ENCODE measurements around the gene EIF3B. TPM values are rescaled to one million over a fixed set of nuclear protein-coding genes. Genes with fewer than 3 reads are reported as not detected.

EIF3B gene
- total and polyA plus RNA-seq, 2 of the 4 experiments (the other 2 are of a cell fraction) = 105 to 201 TPM

GRCh38 chr7:2411049-2411448 is 56.4 kb downstream of the EIF3B start:
- H3K18ac ChIP-seq (ENCODE audit: low read depth, low read length) = no peak overlapping the region
- in situ Hi-C loops (cut with MboI; ENCODE audit: low sequenced_read_pairs) = no loop called here

More at GRCh38 chr7:2411049-2411448, 56.4 kb downstream of the EIF3B start:
- H3K27ac ChIP-seq (ENCODE audit: insufficient read depth, low read length) = no peak overlapping the region
- H3K9ac ChIP-seq (ENCODE audit: low read depth, low read length) = no peak overlapping the region
- no peak overlapping the region for H2AK9ac ChIP-seq (replicated peaks; ENCODE audit: low read depth, low read length, poor library complexity)
- H4K5ac ChIP-seq (ENCODE audit: low read depth, low read length) = no peak overlapping the region
- no peak overlapping the region for H2AFZ ChIP-seq (replicated peaks; ENCODE audit: low read length, poor library complexity)
- ChIA-PET CTCF (no interaction called here), POLR2A (ENCODE audit: unreplicated experiment) (no interaction called here)
- H3K9me3 ChIP-seq (ENCODE audit: control insufficient read depth, insufficient read depth, low read length) = no peaks in the 10 kb centered on the region
- BruUV-seq (replicated peaks) = no TSS peak
- H3K9me1 ChIP-seq (ENCODE audit: insufficient read depth, low read length) = peaks cover 5% of the 10 kb centered on the region; the same call in 1 of the 2 replicates
- H3K4me2 ChIP-seq (ENCODE audit: low read depth, low read length) = no peak overlapping the region
- TF ChIP-seq BHLHE40 (IDR thresholded peaks at IDR 0.05; ENCODE audit: low read depth, low read length) (no peak), POLR2A (IDR thresholded peaks at IDR 0.05; ENCODE audit: low read depth, low read length) (no peak), FOS (IDR thresholded peaks at IDR 0.05; ENCODE audit: low read depth, low read length) (no peak), RAD21 (IDR thresholded peaks at IDR 0.05; ENCODE audit: low read length) (no peak), SMC3 (IDR thresholded peaks at IDR 0.05; ENCODE audit: low read depth, low read length) (no peak), CEBPB (IDR thresholded peaks at IDR 0.05; ENCODE audit: low read depth, low read length) (peak; percentile 72), USF2 (IDR thresholded peaks at IDR 0.05; ENCODE audit: low read depth, low read length) (no peak)
- no peak overlapping the region for H3K4ac ChIP-seq (ENCODE audit: low read depth, low read length)
- H4K91ac ChIP-seq (ENCODE audit: insufficient read depth, low read depth, low read length) = no peak overlapping the region
- H3K79me1 ChIP-seq (ENCODE audit: low read depth in 1 of 2, low read length in 2 of 2) = peaks cover 14 to 46% of the 10 kb centered on the region in 2 experiments
- H3K56ac ChIP-seq (ENCODE audit: extremely low read depth, insufficient read depth, low read length) = no peak overlapping the region
- ATAC-seq (ENCODE audit: low read depth) = no peak
- intact Hi-C loops (cut with micrococcal nuclease) (no loop called here), dilution Hi-C loops (cut with HindIII; ENCODE audit: low sequenced_read_pairs, unreplicated experiment) (no loop called here)
- no peak overlapping the region for H2BK20ac ChIP-seq (ENCODE audit: low read depth, low read length)
- no peak overlapping the region for H2BK15ac ChIP-seq (ENCODE audit: low read depth, low read length)
- H4K20me1 ChIP-seq (ENCODE audit: insufficient read depth, low read length) = peaks cover 31% of the 10 kb centered on the region
- H2AK5ac ChIP-seq (ENCODE audit: low read depth, low read length) = no peak overlapping the region
- H3K36me3 ChIP-seq (ENCODE audit: control insufficient read depth, insufficient read depth, low read length) = no peaks in the 10 kb centered on the region
- no peak overlapping the region for H4K8ac ChIP-seq (ENCODE audit: low read depth in 2 of 2, low read length in 2 of 2)
- H3K14ac ChIP-seq (replicated peaks; ENCODE audit: low read depth, low read length) = no peak overlapping the region
- no CpG with 5 or more reads among the region's 1 CpG for WGBS, 2 experiments (ENCODE audit: extremely low coverage in 2 of 2, insufficient read length in 1 of 2)
- peaks cover 12% of the 10 kb centered on the region for H3K4me1 ChIP-seq (ENCODE audit: control insufficient read depth, insufficient read depth, low read length)
- no peak overlapping the region for H2BK5ac ChIP-seq (ENCODE audit: low read depth, low read length, poor library complexity, severe bottlenecking)
- H3K4me3 ChIP-seq (ENCODE audit: insufficient read depth, low read depth, low read length) = no peak overlapping the region
- no peaks in the 10 kb centered on the region for H3K27me3 ChIP-seq (ENCODE audit: control insufficient read depth, insufficient read depth, low read length)
- no peak for DNase-seq
- no peak overlapping the region for H3K23ac ChIP-seq (ENCODE audit: low read depth, low read length)
- H2BK120ac ChIP-seq (ENCODE audit: low read depth, low read length) = no peak overlapping the region
